Activated naive CD4-positive, alpha-beta T cell treated with Interleukin-2 at 50 U/mL for 16 hours (primary cell): ENCODE measurements around the gene AGER.
"Not testable (repeated sequence)": the region's sequence is repeated elsewhere in the genome, so short reads cannot be mapped to it uniquely, and the experiment has no call there.

Experiments
- DNase-seq: peaks from one replicate; pipeline ENCODE4 v3.0.0-alpha.2; 2020

AGER gene

GRCh38 chr6:32146687-32147086 lies 37.4 kb downstream of the AGER start:
- no peak for DNase-seq

DNA sequence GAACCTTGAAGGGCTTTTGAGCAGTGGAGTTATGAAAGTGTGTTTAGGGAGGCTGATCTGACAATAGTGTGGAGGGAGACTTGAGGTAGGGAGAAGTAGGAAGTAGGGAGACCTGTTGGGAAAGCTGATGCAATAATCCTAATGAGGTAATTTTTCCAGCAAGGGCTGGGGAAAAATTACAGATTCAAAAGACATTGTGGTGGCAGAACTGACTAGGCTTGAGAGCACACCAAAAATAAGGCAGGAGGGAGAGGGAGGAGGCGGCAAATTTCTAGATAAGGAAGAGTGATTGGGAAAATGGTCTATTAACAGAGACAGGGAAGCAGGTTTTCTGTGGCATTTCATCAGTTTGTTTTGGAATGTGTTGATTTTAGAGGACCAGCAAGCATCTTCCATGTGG lies 37.8 kb downstream of the AGER start:
- no peak for DNase-seq

DNA sequence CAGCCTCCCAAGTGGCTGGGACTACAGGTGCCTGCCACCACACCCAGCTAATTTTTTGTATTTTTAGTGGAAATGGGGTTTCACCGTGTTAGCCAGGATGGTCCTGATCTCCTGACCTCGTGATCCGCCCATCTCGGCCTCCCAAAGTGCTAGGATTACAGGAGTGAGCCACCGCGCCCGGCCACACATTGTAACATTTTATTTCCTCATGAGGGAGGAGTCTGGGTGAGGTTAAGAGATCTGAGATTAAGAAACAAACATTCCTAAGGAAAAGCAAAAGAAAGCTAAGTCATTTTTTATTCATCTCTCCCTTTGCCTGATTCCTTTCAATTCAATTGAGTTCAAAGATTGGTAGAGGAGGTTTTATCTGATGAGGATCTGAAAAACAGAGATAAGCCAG lies 39.8 kb downstream of the AGER start:
- DNase-seq: not testable (repeated sequence)

DNA sequence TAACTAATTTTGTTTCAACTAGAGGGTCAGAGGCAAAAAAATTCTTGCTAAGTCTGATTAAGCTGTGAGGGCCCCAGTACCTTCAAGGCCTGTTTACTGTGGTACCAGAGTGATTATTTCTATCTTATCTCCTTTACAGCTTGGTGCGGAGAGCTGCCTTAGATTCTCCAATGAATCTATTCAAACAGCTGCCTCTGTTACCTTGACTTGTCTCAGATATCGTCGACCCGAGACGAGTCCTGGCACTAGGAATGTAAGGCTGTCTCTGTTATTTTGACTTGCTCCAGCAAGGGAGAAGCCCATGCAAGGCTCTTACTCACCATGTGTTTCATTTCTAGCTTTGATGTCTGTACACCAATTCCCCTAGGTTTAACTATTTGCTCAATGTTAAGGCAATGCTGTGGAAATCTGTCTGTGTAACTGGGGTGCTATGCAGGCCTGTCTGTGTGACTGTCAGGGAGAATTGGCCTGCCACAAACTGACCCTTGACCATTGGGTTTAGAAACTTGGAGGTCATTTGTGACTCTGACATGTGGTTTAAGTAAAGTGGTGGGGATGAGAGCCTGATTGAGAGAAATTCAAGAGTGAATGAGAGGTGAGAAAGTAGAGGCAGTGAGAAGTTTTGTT lies 43.5 kb downstream of the AGER start:
- no peak for DNase-seq

- no peak for DNase-seq
Observed at GRCh38 chr6:32139590-32139989, 44.5 kb downstream of the AGER start.

- DNase-seq: no peak
Observed at GRCh38 chr6:32137454-32137853, 46.6 kb downstream of the AGER start.

DNA sequence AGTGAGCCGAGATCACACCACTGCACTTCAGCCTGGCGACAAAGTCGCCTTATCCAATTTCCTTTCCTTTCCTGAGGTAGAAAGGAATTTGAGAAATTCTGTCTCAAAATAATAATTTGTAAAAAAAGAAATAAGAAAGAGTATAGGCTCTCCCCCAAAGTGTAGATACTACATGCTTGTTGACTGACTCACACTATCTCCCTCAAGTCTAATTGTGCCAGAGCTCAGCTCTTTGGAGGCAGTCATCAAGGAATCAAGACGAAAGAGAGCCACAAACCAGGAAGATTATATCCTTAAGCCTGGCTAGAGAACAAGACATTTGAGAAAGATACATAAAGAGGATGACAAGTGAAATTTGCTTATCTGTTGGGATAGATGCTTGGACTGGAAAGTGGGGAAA lies 50.3 kb downstream of the AGER start:
- DNase-seq: no peak

GRCh38 chr6:32132110-32132509 lies 51.9 kb downstream of the AGER start:
- DNase-seq: no peak

DNA sequence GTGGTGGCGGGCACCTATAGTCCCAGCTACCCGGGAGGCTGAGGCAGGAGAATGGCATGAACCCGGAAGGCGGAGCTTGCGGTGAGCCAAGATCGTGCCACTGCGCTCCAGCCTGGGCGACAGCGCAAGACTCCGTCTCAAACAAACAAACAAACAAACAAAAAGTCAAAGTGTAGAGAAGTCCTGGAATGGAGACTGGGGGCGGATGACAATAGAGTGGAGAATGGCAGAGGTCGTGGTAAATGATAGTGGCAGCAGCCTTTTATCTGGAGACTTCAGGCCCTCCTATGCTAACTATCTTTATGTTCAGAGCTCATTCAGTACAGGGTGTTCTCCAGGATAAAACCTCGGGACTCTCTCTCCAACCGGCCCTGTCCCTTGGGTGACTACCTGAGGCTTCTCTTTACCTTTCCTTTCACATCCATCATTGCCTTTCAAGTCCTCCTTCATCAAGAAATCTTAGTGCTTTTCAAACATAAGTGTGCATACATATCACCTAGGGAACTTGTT lies 52.6 kb downstream of the AGER start:
- no peak for DNase-seq
